ENCODE data around the gene G6PC2.

Gene G6PC2

DNA sequence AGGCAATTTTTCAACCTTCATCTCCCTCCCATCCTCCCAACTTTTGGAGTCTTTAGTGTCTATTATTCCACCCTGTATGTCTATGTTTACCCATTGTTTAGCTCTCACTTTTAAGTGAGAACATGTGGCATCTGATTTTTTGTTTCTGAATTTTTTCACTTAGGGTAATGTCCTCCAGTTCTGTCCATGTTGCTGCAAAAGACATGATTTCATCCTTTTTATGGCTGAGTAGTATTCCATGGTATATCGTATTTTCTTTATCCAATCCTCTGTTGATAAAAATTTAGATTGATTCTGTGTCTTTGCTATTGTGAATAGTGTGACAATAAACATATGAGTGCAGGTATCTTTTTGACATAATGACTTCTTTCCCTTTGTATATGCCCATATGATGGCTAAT, 48.2 kb downstream of the G6PC2 start:
- no peak for DNase-seq

GRCh38 chr2:168951871-168952270, 50.8 kb downstream of the G6PC2 start:
- no peak for DNase-seq

DNA sequence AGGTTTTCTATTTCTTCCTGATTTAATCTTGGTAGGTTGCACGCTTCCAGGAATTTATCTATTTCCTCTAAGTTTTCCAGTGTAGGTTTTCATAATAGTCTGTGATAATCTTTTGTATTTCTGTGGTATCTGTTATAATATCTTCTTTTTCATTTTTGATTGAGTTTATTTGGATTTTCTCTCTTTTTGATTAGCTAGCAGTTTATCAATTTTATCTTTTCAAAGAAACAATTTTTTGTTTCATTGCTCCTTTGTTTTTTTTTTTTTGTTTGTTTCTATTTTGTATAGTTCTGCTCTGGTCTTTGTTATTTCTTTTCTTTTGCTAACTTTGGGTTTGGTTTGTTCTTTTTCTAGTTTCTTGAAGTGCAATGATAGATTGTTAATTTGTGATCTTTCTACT, 51.3 kb downstream of the G6PC2 start:
- DNase-seq = no peak

GRCh38 chr2:168954256-168954655, 53.2 kb downstream of the G6PC2 start:
- DNase-seq = no peak

- no peak for DNase-seq
Measured at GRCh38 chr2:168955321-168955720, 54.2 kb downstream of the G6PC2 start.

GRCh38 chr2:168956392-168956791, 55.3 kb downstream of the G6PC2 start:
- DNase-seq = no peak

All from NCI-H2081 (cell line).